ENCODE data around the gene TMEM200C. TPM values are rescaled to one million over a fixed set of nuclear protein-coding genes. Genes with fewer than 3 reads are reported as not detected.

TMEM200C gene
- total and polyA plus RNA-seq, 2 donors (not counting 1 experiment from before 2014, with no cell fraction given) = not detected

DNA sequence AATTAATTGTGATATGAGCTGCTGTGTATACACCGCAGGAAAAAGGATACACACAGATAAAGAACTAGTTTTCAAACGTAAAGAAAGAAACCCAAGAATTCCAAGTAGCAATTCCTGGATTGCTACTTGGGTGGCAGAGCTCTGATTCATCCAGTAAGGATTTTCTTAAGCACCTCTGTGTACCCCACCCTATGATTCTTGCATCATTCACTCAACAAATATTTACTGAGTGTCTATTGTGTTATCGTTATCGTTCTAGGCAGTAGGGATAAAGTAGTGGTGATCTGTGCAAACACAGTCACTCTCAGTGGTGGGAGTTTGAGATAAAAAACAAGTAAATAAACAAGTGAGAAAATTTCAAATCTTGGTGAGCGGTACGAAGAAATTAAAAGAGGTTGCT, 4.9 kb upstream of the TMEM200C start:
- TF ChIP-seq, protein P1, sequence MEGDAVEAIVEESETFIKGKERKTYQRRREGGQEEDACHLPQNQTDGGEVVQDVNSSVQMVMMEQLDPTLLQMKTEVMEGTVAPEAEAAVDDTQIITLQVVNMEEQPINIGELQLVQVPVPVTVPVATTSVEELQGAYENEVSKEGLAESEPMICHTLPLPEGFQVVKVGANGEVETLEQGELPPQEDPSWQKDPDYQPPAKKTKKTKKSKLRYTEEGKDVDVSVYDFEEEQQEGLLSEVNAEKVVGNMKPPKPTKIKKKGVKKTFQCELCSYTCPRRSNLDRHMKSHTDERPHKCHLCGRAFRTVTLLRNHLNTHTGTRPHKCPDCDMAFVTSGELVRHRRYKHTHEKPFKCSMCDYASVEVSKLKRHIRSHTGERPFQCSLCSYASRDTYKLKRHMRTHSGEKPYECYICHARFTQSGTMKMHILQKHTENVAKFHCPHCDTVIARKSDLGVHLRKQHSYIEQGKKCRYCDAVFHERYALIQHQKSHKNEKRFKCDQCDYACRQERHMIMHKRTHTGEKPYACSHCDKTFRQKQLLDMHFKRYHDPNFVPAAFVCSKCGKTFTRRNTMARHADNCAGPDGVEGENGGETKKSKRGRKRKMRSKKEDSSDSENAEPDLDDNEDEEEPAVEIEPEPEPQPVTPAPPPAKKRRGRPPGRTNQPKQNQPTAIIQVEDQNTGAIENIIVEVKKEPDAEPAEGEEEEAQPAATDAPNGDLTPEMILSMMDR (IDR thresholded peaks at IDR 0.05) = no peak
- no peak for TF ChIP-seq EZH2 (IDR thresholded peaks at IDR 0.05; ENCODE audit: borderline replicate concordance, insufficient read depth, low read depth, low read length, poor library complexity, severe bottlenecking)
- 95% methylated on average over 4 of the region's 6 CpGs for WGBS (ENCODE audit: insufficient coverage)
- intact Hi-C loops (cut with micrococcal nuclease) = no loop called here
- Histone ChIP-seq H3K9me3 (ENCODE audit: control extremely low read depth in 1 of 3, control insufficient read depth in 2 of 3, insufficient read depth in 1 of 3, low read length in 2 of 3) (peaks cover 0 to 2% (median 0%) of the 10 kb centered on the region in 3 donors), H3K36me3 (replicated peaks in 1 of 2; ENCODE audit: control extremely low read depth in 1 of 2, control insufficient read depth in 1 of 2, extremely low read depth in 1 of 2, insufficient read depth in 2 of 2, low read length in 1 of 2) (no peaks in the 10 kb centered on the region), H3K27me3 (replicated peaks in 1 of 4; ENCODE audit: control extremely low read depth in 1 of 4, control insufficient read depth in 3 of 4, insufficient read depth in 4 of 4, low read length in 3 of 4) (peaks cover 0 to 35% (median 21%) of the 10 kb centered on the region in 4 experiments), H3K4me1 (ENCODE audit: control insufficient read depth in 2 of 2, insufficient read depth in 2 of 2, low read length in 2 of 2) (peaks cover 3 to 8% of the 10 kb centered on the region in 2 donors), H3K9ac (ENCODE audit: low read length) (no peak overlapping the region), H3K79me2 (ENCODE audit: control insufficient read depth, insufficient read depth, low read length) (no peaks in the 10 kb centered on the region), H3K4me2 (replicated peaks; ENCODE audit: low read depth, low read length, poor library complexity, severe bottlenecking) (no peak overlapping the region), H3K4me3 (ENCODE audit: control extremely low read depth in 1 of 5, extremely low read depth in 1 of 5, insufficient read depth in 1 of 5, low read depth in 2 of 5, low read length in 4 of 5) (no peak overlapping the region), H3K27ac (ENCODE audit: low read length in 2 of 2) (no peak overlapping the region), H2AFZ (ENCODE audit: insufficient read depth, low read depth, low read length, poor library complexity, severe bottlenecking) (no peak overlapping the region), H4K20me1 (ENCODE audit: control insufficient read depth, insufficient read depth, low read length, poor library complexity, severe bottlenecking) (no peaks in the 10 kb centered on the region)
- CTCF ChIA-PET = interaction anchor here (0.9 kb wide), 1 partner anchor 12 kb away, joined by 3 read pairs; no protein-coding TSS in a partner anchor
- no peak overlapping the region for H3K27ac Mint-ChIP-seq
- H3K4me1 Mint-ChIP-seq = peaks cover 5% of the 10 kb centered on the region
- no peak overlapping the region for H3K4me3 Mint-ChIP-seq
- H3K27me3 Mint-ChIP-seq = peaks cover 58% of the 10 kb centered on the region
- H3K9me3 Mint-ChIP-seq (ENCODE audit: insufficient read depth) = no peaks in the 10 kb centered on the region
- POLR2A ChIA-PET = no interaction called here
- no peak for ATAC-seq (ENCODE audit: low read depth)
- no peak for DNase-seq

DNA sequence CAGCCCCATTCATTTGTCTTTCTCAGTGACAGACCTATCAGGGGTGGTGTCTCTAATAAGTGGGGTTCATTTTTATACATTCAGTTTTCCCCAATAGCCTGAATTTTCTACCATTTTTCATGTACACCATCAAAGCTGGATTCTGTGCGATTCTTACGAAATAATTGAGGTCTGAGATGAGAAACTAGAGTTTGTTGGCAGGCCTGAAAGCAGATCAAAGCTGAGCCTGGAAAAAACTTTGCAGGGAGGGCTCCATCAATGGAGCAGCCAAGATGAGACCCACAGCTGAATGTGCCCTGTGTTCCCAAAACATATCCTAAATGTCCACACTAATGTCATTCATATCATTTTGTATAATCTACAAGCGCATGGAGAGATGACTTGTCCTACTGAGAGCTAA, 4.5 kb upstream of the TMEM200C start:
- H3K4me3 ChIP-seq (ENCODE audit: control extremely low read depth in 1 of 5, extremely low read depth in 1 of 5, insufficient read depth in 1 of 5, low read depth in 2 of 5, low read length in 4 of 5) = no peak overlapping the region
- no peaks in the 10 kb centered on the region for H3K9me3 Mint-ChIP-seq (ENCODE audit: insufficient read depth)
- H3K27ac ChIP-seq (ENCODE audit: low read length in 2 of 2) = no peak overlapping the region
- no peak overlapping the region for H2AFZ ChIP-seq (ENCODE audit: insufficient read depth, low read depth, low read length, poor library complexity, severe bottlenecking)
- H3K4me2 ChIP-seq (replicated peaks; ENCODE audit: low read depth, low read length, poor library complexity, severe bottlenecking) = no peak overlapping the region
- POLR2A ChIA-PET = no interaction called here
- CTCF ChIA-PET = interaction anchor here (0.9 kb wide), 1 partner anchor 12 kb away, joined by 3 read pairs; no protein-coding TSS in a partner anchor
- H3K4me1 Mint-ChIP-seq = peaks cover 5% of the 10 kb centered on the region
- TF ChIP-seq, protein P1 (IDR thresholded peaks at IDR 0.05) = no peak
- TF ChIP-seq EZH2 (IDR thresholded peaks at IDR 0.05; ENCODE audit: borderline replicate concordance, insufficient read depth, low read depth, low read length, poor library complexity, severe bottlenecking) = no peak
- no peak overlapping the region for H3K4me3 Mint-ChIP-seq
- peaks cover 0 to 2% (median 0%) of the 10 kb centered on the region in 3 donors for H3K9me3 ChIP-seq (ENCODE audit: control extremely low read depth in 1 of 3, control insufficient read depth in 2 of 3, insufficient read depth in 1 of 3, low read length in 2 of 3)
- WGBS (ENCODE audit: insufficient coverage) = no CpG with 5 or more reads among the region's 3 CpGs
- H3K27me3 ChIP-seq (replicated peaks in 1 of 4; ENCODE audit: control extremely low read depth in 1 of 4, control insufficient read depth in 3 of 4, insufficient read depth in 4 of 4, low read length in 3 of 4) = peaks cover 0 to 35% (median 21%) of the 10 kb centered on the region in 4 experiments
- intact Hi-C loops (cut with micrococcal nuclease) = no loop called here
- ATAC-seq (ENCODE audit: low read depth) (no peak), DNase-seq (no peak)
- peaks cover 3 to 10% of the 10 kb centered on the region in 2 donors for H3K4me1 ChIP-seq (ENCODE audit: control insufficient read depth in 2 of 2, insufficient read depth in 2 of 2, low read length in 2 of 2)
- H4K20me1 ChIP-seq (ENCODE audit: control insufficient read depth, insufficient read depth, low read length, poor library complexity, severe bottlenecking) = no peaks in the 10 kb centered on the region
- peaks cover 58% of the 10 kb centered on the region for H3K27me3 Mint-ChIP-seq
- no peak overlapping the region for H3K9ac ChIP-seq (ENCODE audit: low read length)
- H3K36me3 ChIP-seq (replicated peaks in 1 of 2; ENCODE audit: control extremely low read depth in 1 of 2, control insufficient read depth in 1 of 2, extremely low read depth in 1 of 2, insufficient read depth in 2 of 2, low read length in 1 of 2) = no peaks in the 10 kb centered on the region
- H3K79me2 ChIP-seq (ENCODE audit: control insufficient read depth, insufficient read depth, low read length) = no peaks in the 10 kb centered on the region
- no peak overlapping the region for H3K27ac Mint-ChIP-seq
